Fibroblast of lung (primary cell): Measurements from ENCODE around the gene PSEN1.

Experiments
- EZH2 ChIP-seq: IDR thresholded peaks from 2 replicates; pipeline ENCODE4 v1.5.1; 2012; ENCODE audit warnings: low read length, control low read depth, mild to moderate bottlenecking; ENCODE audit errors: missing control alignments
- TF ChIP-seq, protein P1 (sequence below), 2 donors: IDR thresholded peaks in 1 of 2; conservative IDR thresholded peaks in 1 of 2; 1 replicate in 1 of 2; 2 replicates in 1 of 2; pipeline ENCODE4 v1.5.1; 2011 to 2012; ENCODE audit warnings: low read length in 2 of 2, control low read depth in 1 of 2, inconsistent platforms in 1 of 2, low read depth in 1 of 2, mild to moderate bottlenecking in 1 of 2

DNA sequence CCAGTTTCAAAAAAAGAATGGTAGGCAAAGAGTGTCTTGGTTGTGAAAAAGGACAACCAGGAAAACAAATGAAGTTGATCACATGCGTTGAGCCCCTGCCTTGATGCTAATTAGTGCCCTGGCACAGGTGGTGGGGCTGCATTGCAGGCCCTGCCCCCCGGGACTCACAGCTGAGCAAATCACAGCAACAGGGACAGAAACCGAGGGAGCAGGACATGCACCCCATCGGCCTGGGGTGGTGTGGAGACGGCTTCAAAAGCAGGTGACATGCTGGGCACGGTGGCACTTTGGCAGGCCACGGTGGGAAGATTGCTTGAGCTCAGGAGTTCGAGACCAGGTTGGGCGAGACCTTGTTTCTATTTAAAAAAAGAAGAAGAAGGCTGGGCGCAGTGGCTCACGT, 99.8 kb downstream of the PSEN1 start:
- TF ChIP-seq, protein P1, sequence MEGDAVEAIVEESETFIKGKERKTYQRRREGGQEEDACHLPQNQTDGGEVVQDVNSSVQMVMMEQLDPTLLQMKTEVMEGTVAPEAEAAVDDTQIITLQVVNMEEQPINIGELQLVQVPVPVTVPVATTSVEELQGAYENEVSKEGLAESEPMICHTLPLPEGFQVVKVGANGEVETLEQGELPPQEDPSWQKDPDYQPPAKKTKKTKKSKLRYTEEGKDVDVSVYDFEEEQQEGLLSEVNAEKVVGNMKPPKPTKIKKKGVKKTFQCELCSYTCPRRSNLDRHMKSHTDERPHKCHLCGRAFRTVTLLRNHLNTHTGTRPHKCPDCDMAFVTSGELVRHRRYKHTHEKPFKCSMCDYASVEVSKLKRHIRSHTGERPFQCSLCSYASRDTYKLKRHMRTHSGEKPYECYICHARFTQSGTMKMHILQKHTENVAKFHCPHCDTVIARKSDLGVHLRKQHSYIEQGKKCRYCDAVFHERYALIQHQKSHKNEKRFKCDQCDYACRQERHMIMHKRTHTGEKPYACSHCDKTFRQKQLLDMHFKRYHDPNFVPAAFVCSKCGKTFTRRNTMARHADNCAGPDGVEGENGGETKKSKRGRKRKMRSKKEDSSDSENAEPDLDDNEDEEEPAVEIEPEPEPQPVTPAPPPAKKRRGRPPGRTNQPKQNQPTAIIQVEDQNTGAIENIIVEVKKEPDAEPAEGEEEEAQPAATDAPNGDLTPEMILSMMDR (conservative IDR thresholded peaks at IDR 0.05 in 1 of 2, IDR thresholded peaks at IDR 0.05 in 1 of 2; ENCODE audit: low read depth in 1 of 2, low read length in 2 of 2): no peak
- TF ChIP-seq EZH2: no peak
